NCI-H187 (cell line): Measurements from ENCODE around the gene CLK3.
A peak's percentile ranks its signal among the peaks of the same experiment; 100 is the strongest.
"Not testable (repeated sequence)": the region's sequence is repeated elsewhere in the genome, so short reads cannot be mapped to it uniquely, and the experiment has no call there.

Experiments
- DNase-seq, 2 experiments: peaks; one replicate each; lab custom pipeline; 2025; lab: John Stamatoyannopoulos, UW

Gene CLK3

GRCh38 chr15:74620636-74621545 is 5.3 kb downstream of the CLK3 start:
- no peak for DNase-seq

GRCh38 chr15:74621546-74621920 is 5.9 kb downstream of the CLK3 start:
- DNase-seq: no peak

GRCh38 chr15:74621936-74622335 is 6.3 kb downstream of the CLK3 start:
- no peak for DNase-seq

DNA sequence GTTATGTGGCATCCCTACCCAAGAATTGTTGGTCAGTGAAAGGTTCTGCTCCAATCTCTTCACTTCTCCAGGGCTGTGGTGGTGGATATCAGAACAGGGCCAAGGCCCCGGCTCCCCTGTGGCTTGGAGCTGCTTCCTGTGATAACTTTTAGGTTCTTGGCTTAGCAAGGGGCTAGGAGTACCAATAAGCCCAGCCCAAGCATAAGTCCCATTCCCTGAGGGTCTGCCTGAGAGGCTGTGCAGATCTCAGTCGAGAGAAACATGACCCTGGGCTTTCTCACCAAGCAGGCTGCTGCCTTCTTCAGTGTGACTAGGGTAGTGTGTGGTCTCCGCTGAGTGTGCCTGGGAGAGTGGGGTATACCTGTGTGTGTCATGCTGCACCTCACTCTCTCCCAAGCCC is 7.1 kb downstream of the CLK3 start:
- no peak for DNase-seq

DNA sequence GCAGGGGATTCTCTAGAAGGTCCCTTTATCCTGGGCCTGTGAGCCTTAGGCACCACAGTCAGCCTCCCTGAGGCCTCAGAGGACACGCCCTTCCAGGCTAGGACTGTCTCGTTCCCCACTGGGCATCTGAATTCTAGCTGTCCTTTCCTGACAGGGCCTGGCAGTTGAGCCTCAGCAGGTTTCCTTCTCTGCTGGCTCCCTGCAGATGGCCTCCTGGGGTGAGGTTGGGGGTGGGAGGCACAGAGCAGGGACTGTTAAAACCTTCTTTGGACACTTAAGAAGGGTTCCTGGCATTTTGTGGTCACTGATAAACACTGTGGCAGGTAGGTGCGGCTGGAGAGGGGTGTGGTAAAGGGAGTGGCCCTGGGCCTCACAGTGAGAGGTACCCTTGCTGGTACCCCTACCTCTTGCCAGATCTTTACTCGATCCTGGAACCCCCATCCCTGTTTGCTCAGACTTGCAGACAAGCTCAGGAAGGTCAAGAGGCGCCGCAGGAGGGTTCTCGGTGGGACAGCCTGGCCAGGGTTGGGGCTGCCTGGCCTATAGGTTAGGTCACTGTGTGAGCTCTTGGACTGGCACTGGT is 8.5 kb downstream of the CLK3 start:
- DNase-seq: no peak

GRCh38 chr15:74625693-74626092 is 10.1 kb downstream of the CLK3 start:
- no peak for DNase-seq

DNA sequence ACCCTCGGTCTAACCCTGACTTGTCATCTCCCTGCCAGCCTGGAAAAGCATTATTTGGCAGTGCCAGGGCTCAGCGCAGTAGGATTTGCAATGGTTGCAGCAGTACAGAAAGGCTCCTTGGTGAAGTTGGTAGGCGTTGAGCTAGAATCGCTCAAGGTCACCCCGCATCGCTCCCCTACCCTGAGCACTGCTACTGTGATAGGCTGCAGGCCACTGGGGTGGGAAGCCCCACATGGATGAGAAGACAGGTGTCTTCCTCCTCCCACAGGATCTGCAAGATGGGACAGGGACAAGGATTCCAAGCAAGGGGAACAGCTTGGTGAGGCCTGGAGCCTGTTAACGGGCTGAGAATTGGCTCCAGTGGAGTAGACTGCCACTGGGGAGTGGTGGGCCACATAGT is 10.7 kb downstream of the CLK3 start:
- no peak for DNase-seq

- DNase-seq: no peak
Measured at GRCh38 chr15:74626752-74627692, 11.4 kb downstream of the CLK3 start.

GRCh38 chr15:74627766-74628165 is 12.1 kb downstream of the CLK3 start:
- DNase-seq: no peak

DNA sequence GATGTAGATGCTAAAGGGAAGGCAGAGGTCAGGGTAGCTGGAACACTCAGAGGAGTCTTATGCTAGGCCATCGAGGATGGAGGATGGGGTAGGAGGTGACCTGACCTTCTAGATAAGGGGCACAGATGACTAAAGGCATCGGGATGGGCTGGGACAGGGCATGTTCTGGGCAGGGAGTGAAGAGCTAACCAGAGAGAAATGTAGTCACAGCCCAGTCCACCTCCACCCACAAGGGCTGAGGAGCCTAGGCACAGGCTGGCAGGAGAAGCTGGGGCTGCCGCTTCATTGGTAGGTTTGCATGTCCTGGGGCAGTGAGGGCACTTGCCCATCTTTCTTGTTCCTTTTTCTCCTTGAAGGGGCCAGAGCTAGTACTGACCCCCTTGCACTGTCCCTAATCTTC is 12.6 kb downstream of the CLK3 start:
- no peak for DNase-seq

GRCh38 chr15:74628949-74629348 is 13.3 kb downstream of the CLK3 start:
- no peak for DNase-seq

GRCh38 chr15:74629696-74630095 is 14.1 kb downstream of the CLK3 start:
- not testable (repeated sequence) for DNase-seq

DNA sequence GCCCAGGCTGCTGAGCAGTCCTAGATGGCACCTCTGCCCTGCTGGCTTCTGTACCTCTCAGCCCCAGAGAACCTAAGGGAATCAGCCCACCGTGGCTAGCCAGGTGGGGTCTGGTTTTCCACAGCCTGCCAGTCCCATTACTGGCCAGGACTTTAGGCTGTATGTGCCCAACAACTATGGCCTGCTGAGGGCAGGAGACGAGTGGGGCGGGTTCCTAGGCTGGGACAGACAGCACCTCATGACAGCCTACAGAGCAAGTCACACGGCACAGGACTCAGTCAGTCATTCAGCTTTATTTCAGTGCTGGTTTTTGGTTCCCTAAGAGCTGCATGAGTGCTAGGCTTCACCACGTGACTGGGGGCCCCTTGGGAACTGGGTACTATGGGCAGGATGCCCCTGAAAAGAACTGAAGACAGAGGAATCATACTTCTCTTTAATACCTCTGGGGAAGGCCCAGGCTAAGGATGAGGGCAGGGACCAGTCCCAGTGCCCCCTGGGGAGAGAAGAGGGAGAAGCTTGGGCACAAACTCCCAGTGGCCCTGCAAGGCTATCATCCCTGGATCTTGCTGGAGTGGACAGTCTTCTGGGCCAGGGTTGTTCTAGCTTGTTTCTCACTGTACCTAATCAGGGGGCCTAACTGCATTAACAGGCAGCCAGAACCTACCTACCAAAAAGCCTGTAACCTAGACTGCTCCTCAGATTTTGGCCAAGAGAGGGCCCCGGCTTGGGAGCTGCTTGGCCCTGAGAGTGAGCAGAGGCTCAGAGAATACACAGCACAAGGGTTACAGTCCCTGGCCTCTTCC is 14.8 kb downstream of the CLK3 start:
- no peak for DNase-seq

DNA sequence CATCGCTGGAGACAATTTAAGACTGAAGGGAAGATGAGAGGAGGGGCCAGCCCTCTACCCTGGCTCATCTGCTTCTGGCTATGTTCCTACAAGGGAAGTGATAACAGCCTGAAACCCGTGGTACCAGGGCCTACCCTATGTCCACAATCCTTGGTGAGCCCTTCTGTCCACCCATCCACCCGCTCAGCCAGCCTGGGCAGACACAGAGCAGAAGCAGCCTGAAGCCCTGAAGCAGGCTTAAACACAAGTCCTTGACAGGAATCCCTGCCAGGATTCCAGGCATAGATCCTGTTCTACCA is 15.4 kb downstream of the CLK3 start:
- no peak for DNase-seq

DNA sequence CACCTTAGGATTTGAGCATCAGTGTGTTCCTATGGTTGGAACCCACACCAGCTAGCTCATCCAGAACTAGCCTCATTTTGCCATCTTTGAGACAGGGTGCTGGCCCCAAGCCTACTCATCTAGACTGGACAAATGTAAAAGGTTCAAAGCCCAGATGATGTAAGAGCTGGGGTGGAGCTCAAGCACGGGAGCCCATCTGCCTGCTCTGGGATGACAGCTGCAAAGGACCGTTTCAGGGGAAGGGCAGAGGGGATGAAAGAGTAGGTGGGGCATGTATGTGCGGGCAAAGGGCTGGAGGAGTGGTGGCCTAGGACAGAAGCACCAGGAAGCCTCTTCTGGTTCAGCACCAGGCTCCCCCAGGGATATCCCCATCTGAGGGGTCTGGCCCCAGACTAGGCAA is 15.8 kb downstream of the CLK3 start:
- no peak for DNase-seq

DNA sequence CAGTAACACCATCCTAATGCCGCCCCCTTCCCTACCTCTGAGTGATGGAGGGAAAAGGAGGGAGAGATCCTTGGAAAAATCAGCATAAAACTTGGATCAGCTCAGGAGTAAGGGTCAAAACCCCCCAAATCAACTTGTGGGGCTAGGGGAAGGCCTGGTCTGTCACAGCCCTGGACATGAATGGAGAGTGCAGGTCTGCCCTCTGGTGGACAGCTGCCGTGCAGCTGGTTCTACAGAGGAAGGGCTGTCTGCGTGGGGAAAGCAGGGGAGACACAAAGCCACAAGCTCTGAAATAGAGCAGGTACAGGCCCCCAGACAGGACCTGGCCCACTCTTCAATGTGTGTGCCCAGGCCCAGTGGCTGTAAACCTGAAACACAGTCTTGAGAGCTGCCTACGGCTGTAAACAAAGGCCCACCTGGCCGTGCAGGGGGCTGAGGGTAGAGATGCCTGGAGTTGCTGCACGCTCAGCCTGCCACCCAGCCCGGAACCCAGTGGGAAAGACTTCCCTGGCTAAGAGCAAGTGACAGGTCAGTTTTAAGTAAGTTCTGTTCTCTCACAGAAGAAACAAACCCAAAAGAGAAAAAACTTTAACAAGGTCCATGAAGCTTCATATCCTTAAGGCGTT is 16.4 kb downstream of the CLK3 start:
- DNase-seq: no peak

DNA sequence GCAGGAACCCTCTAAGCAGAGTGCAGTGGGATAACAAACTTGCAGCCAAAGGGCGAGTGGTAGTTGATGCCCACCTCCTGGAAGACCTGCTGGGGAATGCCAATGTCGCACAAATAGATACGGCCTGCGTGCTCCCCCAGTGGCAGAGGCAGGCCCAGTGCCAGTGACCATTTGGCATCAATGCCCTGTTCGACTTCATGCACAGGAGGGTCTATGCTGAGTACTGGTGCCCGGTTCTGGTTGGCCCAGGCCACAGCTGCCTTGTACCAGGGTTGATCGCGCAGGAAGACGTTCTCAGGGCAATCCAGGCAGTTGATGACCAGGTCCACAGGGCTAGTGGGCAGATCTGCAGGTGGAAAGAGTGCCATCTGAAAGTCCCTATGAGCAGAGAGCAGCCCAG is 17.0 kb downstream of the CLK3 start:
- no peak for DNase-seq

GRCh38 chr15:74633781-74634180 is 18.1 kb downstream of the CLK3 start:
- DNase-seq: no peak

GRCh38 chr15:74635228-74635627 is 19.6 kb downstream of the CLK3 start:
- peak; percentile 20 to 41 for DNase-seq

DNA sequence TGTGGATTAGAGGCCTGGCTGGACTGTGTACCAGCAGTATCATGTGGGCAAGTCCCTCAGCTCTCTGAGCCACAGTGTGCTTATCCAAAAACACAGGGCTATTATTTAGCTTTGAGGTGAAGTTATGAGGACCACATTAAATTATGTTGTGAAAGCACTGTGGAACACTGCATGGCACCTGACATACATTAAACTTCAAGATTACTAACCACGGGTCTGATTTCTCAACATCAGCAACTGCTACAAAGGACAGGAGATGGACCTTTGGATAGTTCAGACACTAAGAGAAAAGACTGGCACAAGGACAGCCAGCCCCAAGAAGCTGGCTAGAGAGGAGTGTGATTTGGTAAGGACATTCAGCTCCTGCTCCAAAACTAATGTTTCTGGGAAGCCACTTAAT is 21.3 kb downstream of the CLK3 start:
- DNase-seq: no peak

GRCh38 chr15:74641151-74641550 is 25.5 kb downstream of the CLK3 start:
- DNase-seq: no peak

- DNase-seq: no peak
Measured at GRCh38 chr15:74642348-74642733, 26.7 kb downstream of the CLK3 start.
